IMR-90 (cell line): Measurements from ENCODE around the gene TRAF4. TPM values are rescaled to one million over a fixed set of nuclear protein-coding genes. Genes with fewer than 3 reads are reported as not detected.

ENCODE experiments used
- ATAC-seq: fragments of 200-7000 bp; cut with Tn5 transposase; 2 replicates; pipeline ENCODE4 v1.9.1; 2020; ENCODE audit warnings: low read depth, mild to moderate bottlenecking, moderate library complexity
- BruUV-seq: library from RNA; stranded (reverse); fragments of 400-500 nt; replicated peaks from 2 replicates; lab custom pipeline; 2021; lab: Mats Ljungman, UMichigan
- CTCF ChIA-PET: fragments of 300-600 bp; formaldehyde crosslinking; extraction: SDS; loops from one replicate; lab custom pipeline; 2021; ENCODE audit warnings: antibody characterized with exemption; lab: Yijun Ruan, JAX
- POLR2A ChIA-PET: fragments of 300-600 bp; sonication (Branson Sonifier 250); formaldehyde crosslinking; loops from one replicate; lab custom pipeline; 2022; ENCODE audit warnings: antibody characterized with exemption; ENCODE audit not compliant: unreplicated experiment; lab: Charles Lee
- DNase-seq: peaks from one replicate; pipeline ENCODE4 v3.0.0; 2013
- H2AFZ ChIP-seq: replicated peaks from 2 replicates; pipeline ENCODE3; 2013; ENCODE audit warnings: low read length, mild to moderate bottlenecking; ENCODE audit not compliant: poor library complexity
- H2AK5ac ChIP-seq: 2 replicates; pipeline ENCODE4 v1.6.1; 2013; ENCODE audit warnings: low read depth, low read length, inconsistent platforms
- H2AK9ac ChIP-seq: replicated peaks from 2 replicates; pipeline ENCODE3; 2013; ENCODE audit warnings: mild to moderate bottlenecking, low read depth, low read length, moderate library complexity; ENCODE audit not compliant: poor library complexity
- H2BK120ac ChIP-seq: 2 replicates; pipeline ENCODE4 v1.6.1; 2013; ENCODE audit warnings: low read depth, low read length, inconsistent platforms
- H2BK15ac ChIP-seq: 3 replicates; pipeline ENCODE4 v1.6.1; 2013; ENCODE audit warnings: low read depth, low read length, inconsistent platforms
- H2BK20ac ChIP-seq: 2 replicates; pipeline ENCODE4 v1.6.1; 2013; ENCODE audit warnings: low read depth, mild to moderate bottlenecking, inconsistent platforms, low read length, moderate library complexity
- H2BK5ac ChIP-seq: 2 replicates; pipeline ENCODE4 v1.6.1; 2013; ENCODE audit warnings: mild to moderate bottlenecking, low read depth, low read length, inconsistent platforms; ENCODE audit not compliant: poor library complexity, severe bottlenecking
- H3K14ac ChIP-seq: replicated peaks from 2 replicates; pipeline ENCODE4 v1.6.1; 2013; ENCODE audit warnings: low read depth, low read length, inconsistent platforms
- H3K18ac ChIP-seq: 2 replicates; pipeline ENCODE4 v1.6.1; 2013; ENCODE audit warnings: low read depth, low read length, control low read depth
- H3K23ac ChIP-seq: 2 replicates; pipeline ENCODE4 v1.6.1; 2013; ENCODE audit warnings: low read depth, low read length, inconsistent platforms
- H3K27ac ChIP-seq: 2 replicates; pipeline ENCODE4 v1.5.1; 2013; ENCODE audit warnings: mild to moderate bottlenecking, control low read depth, low read length; ENCODE audit not compliant: insufficient read depth
- H3K27me3 ChIP-seq: 2 replicates; pipeline ENCODE4 v1.6.1; 2013; ENCODE audit warnings: low read length; ENCODE audit not compliant: control insufficient read depth, insufficient read depth
- H3K36me3 ChIP-seq: 2 replicates; pipeline ENCODE4 v1.6.1; 2013; ENCODE audit warnings: low read length, mixed read lengths; ENCODE audit not compliant: control insufficient read depth, insufficient read depth
- H3K4ac ChIP-seq: 2 replicates; pipeline ENCODE4 v1.6.1; 2013; ENCODE audit warnings: low read depth, low read length, inconsistent platforms
- H3K4me1 ChIP-seq: 2 replicates; pipeline ENCODE4 v1.6.1; 2013; ENCODE audit warnings: low read length, mixed read lengths; ENCODE audit not compliant: control insufficient read depth, insufficient read depth
- H3K4me2 ChIP-seq: 2 replicates; pipeline ENCODE4 v1.6.1; 2013; ENCODE audit warnings: low read depth, mild to moderate bottlenecking, control low read depth, low read length, moderate library complexity
- H3K4me3 ChIP-seq: 2 replicates; pipeline ENCODE4 v1.5.1; 2013; ENCODE audit warnings: low read depth, mild to moderate bottlenecking, control low read depth, low read length, moderate library complexity; ENCODE audit not compliant: insufficient read depth
- H3K56ac ChIP-seq: 2 replicates; pipeline ENCODE4 v1.6.1; 2013; ENCODE audit warnings: low read length, inconsistent platforms; ENCODE audit not compliant: insufficient read depth; ENCODE audit errors: extremely low read depth
- H3K79me1 ChIP-seq, 2 experiments: 2 replicates each; pipeline ENCODE4 v1.6.1; 2013; ENCODE audit warnings: low read length in 2 of 2, inconsistent platforms in 1 of 2, low read depth in 1 of 2
- H3K9ac ChIP-seq: 2 replicates; pipeline ENCODE4 v1.6.1; 2013; ENCODE audit warnings: low read depth, low read length, control low read depth
- H3K9me1 ChIP-seq: 2 replicates; pipeline ENCODE4 v1.6.1; 2013; ENCODE audit warnings: low read length, inconsistent platforms; ENCODE audit not compliant: insufficient read depth
- H3K9me3 ChIP-seq: 2 replicates; pipeline ENCODE4 v1.6.1; 2013; ENCODE audit warnings: low read length; ENCODE audit not compliant: control insufficient read depth, insufficient read depth
- H4K20me1 ChIP-seq: 2 replicates; pipeline ENCODE4 v1.6.1; 2013; ENCODE audit warnings: low read length, inconsistent platforms; ENCODE audit not compliant: insufficient read depth
- H4K5ac ChIP-seq: 2 replicates; pipeline ENCODE4 v1.6.1; 2013; ENCODE audit warnings: mild to moderate bottlenecking, low read depth, low read length, control low read depth
- H4K8ac ChIP-seq, 2 experiments: 2 replicates each; pipeline ENCODE4 v1.6.1; 2013; ENCODE audit warnings: low read depth in 2 of 2, low read length in 2 of 2, control low read depth in 1 of 2, inconsistent platforms in 1 of 2
- H4K91ac ChIP-seq: 2 replicates; pipeline ENCODE4 v1.6.1; 2013; ENCODE audit warnings: low read depth, low read length, inconsistent platforms; ENCODE audit not compliant: insufficient read depth
- BHLHE40 ChIP-seq: fragments of 150-350 bp; IDR thresholded peaks from 2 replicates; pipeline ENCODE4 v1.6.1; 2016; ENCODE audit warnings: mild to moderate bottlenecking, low read depth, low read length
- CEBPB ChIP-seq: IDR thresholded peaks from 2 replicates; pipeline ENCODE4 v1.6.1; 2012; ENCODE audit warnings: low read depth, low read length, improper control_type of control experiment
- MAZ ChIP-seq: IDR thresholded peaks from 2 replicates; pipeline ENCODE4 v1.6.1; 2012; ENCODE audit warnings: low read depth, mild to moderate bottlenecking, low read length, improper control_type of control experiment, moderate library complexity, borderline replicate concordance
- RCOR1 ChIP-seq: IDR thresholded peaks from 2 replicates; pipeline ENCODE4 v1.6.1; 2012; ENCODE audit warnings: mild to moderate bottlenecking, low read length, improper control_type of control experiment; ENCODE audit not compliant: insufficient replicate concordance
- SMC3 ChIP-seq: fragments of 150-350 bp; IDR thresholded peaks from 2 replicates; pipeline ENCODE4 v1.6.1; 2016; ENCODE audit warnings: low read depth, mild to moderate bottlenecking, antibody characterized with exemption, low read length, moderate library complexity
- WGBS, 2 experiments: methylation state at CpG; one replicate each; pipeline versions ENCODE4 v1.1.5 to v1.1.7; 2013; ENCODE audit warnings: missing lambda C conversion rate in 2 of 2; ENCODE audit not compliant: insufficient read length in 1 of 2; ENCODE audit errors: extremely low coverage in 2 of 2; 5-methylcytosine and 5-hydroxymethylcytosine counted together
- dilution Hi-C: fragments of 300-500 bp; cut with HindIII; formaldehyde crosslinking; loops from one replicate; pipeline ENCODE4 v1.14.3; 2018; ENCODE audit warnings: low sequenced_read_pairs; ENCODE audit not compliant: unreplicated experiment
- in situ Hi-C: fragments of 300-500 bp; cut with MboI; formaldehyde crosslinking; loops from 3 replicates; pipeline ENCODE4 v1.14.3; 2019; ENCODE audit warnings: low sequenced_read_pairs, inconsistent platforms, mixed read lengths
- intact Hi-C: fragments of 100-400 bp; cut with micrococcal nuclease; formaldehyde crosslinking; loops from 2 replicates; pipeline ENCODE4 v1.10.0; 2022
- polyA plus RNA-seq, 3 experiments: library from polyadenylated mRNA; depleted of rRNA; stranded (reverse); fragments of >200 nt; gene quantifications; 2 replicates each; pipeline ENCODE4 v1.2.3, GENCODE V29; 2012; ENCODE audit warnings: low replicate concordance in 1 of 3
- total RNA-seq: library from RNA; depleted of rRNA; stranded (reverse); fragments of >200 nt; gene quantifications from 2 replicates; pipeline ENCODE4 v1.2.3, GENCODE V29; 2012
- TF ChIP-seq, protein P1 (sequence below): fragments of 150-350 bp; IDR thresholded peaks from 2 replicates; pipeline ENCODE4 v1.6.1; 2017; ENCODE audit warnings: mild to moderate bottlenecking, antibody characterized with exemption, low read length, low read depth

Gene TRAF4
- total and polyA plus RNA-seq, 2 of the 4 experiments (the other 2 are of a cell fraction), result 36.9 to 63.2 TPM

DNA sequence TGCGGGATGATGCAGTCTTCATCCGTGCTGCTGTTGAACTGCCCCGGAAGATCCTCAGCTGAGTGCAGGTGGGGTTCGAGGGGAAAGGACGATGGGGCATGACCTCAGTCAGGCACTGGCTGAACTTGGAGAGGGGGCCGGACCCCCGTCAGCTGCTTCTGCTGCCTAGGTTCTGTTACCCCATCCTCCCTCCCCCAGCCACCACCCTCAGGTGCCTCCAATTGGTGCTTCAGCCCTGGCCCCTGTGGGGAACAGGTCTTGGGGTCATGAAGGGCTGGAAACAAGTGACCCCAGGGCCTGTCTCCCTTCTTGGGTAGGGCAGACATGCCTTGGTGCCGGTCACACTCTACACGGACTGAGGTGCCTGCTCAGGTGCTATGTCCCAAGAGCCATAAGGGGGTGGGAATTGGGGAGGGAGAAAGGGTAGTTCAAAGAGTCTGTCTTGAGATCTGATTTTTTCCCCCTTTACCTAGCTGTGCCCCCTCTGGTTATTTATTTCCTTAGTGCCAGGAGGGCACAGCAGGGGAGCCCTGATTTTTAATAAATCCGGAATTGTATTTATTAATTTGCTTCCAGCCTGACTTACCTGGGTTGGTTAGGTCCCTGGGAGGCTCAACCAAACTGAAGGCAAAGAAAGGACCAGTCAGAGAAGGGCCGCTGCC lies 5.8 kb downstream of the TRAF4 start:
- H3K27ac ChIP-seq, result no peak overlapping the region
- WGBS, 2 experiments, result 90% methylated on average over 2 of the region's 11 CpGs; no CpG with 5 or more reads in 1 of the 2 experiments
- H2BK20ac ChIP-seq, result no peak overlapping the region
- no peak overlapping the region for H2BK120ac ChIP-seq
- H3K18ac ChIP-seq, result no peak overlapping the region
- POLR2A ChIA-PET, result no interaction called here
- H3K9me3 ChIP-seq, result no peaks in the 10 kb centered on the region
- H2AK9ac ChIP-seq, result no peak overlapping the region
- BruUV-seq, result no TSS peak
- no peak overlapping the region for H2AK5ac ChIP-seq
- in situ Hi-C loops, result no loop called here
- no peak overlapping the region for H3K9ac ChIP-seq
- TF ChIP-seq BHLHE40 (no peak), CEBPB (no peak), SMC3 (no peak), MAZ (no peak), RCOR1 (no peak)
- TF ChIP-seq, protein P1, sequence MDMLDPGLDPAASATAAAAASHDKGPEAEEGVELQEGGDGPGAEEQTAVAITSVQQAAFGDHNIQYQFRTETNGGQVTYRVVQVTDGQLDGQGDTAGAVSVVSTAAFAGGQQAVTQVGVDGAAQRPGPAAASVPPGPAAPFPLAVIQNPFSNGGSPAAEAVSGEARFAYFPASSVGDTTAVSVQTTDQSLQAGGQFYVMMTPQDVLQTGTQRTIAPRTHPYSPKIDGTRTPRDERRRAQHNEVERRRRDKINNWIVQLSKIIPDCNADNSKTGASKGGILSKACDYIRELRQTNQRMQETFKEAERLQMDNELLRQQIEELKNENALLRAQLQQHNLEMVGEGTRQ, result no peak
- H2BK5ac ChIP-seq, result no peak overlapping the region
- no peak overlapping the region for H4K5ac ChIP-seq
- peaks cover 8% of the 10 kb centered on the region; the same call in 1 of the 2 replicates for H3K9me1 ChIP-seq
- H3K23ac ChIP-seq, result no peak overlapping the region
- H3K36me3 ChIP-seq, result peaks cover 55% of the 10 kb centered on the region
- H3K56ac ChIP-seq, result no peak overlapping the region
- H3K4me2 ChIP-seq, result no peak overlapping the region
- dilution Hi-C loops, result no loop called here
- no peak overlapping the region for H2AFZ ChIP-seq
- peaks cover 20 to 72% of the 10 kb centered on the region in 2 experiments for H3K79me1 ChIP-seq
- H3K4ac ChIP-seq, result no peak overlapping the region
- H3K14ac ChIP-seq, result no peak overlapping the region
- intact Hi-C loops, result loop anchor here (1.0 kb wide), 1 partner anchor 23 kb away; the partner anchor contains the start of gene TLCD1
- no peak overlapping the region for H4K8ac ChIP-seq
- H3K4me1 ChIP-seq, result peaks cover 13% of the 10 kb centered on the region
- H4K20me1 ChIP-seq, result peaks cover 79% of the 10 kb centered on the region
- no peaks in the 10 kb centered on the region for H3K27me3 ChIP-seq
- no peak overlapping the region for H2BK15ac ChIP-seq
- CTCF ChIA-PET, result interaction anchor here (0.6 to 5.4 kb wide), 3 partner anchors 22 to 199 kb away, joined by 3 to 60 read pairs (median 3); partner anchors contain the start of genes NEK8 and TLCD1
- ATAC-seq, result no peak
- no peak for DNase-seq
- H3K4me3 ChIP-seq, result no peak overlapping the region
- no peak overlapping the region for H4K91ac ChIP-seq
